MCF 10A (cell line): ENCODE measurements around the gene FKBP2. TPM values are rescaled to one million over a fixed set of nuclear protein-coding genes. Genes with fewer than 3 reads are reported as not detected.
"Not testable (repeated sequence)": the region's sequence is repeated elsewhere in the genome, so short reads cannot be mapped to it uniquely, and the experiment has no call there.

Source experiments
- BruUV-seq: library from RNA; stranded (reverse); fragments of 400-500 nt; replicated peaks from 2 replicates; lab custom pipeline; 2021; lab: Mats Ljungman, UMichigan
- CTCF ChIA-PET: fragments of 300-600 bp; sonication (Branson Sonifier 250); formaldehyde crosslinking; extraction: SDS; loops from one replicate; lab custom pipeline; 2021; ENCODE audit warnings: antibody characterized with exemption, inconsistent platforms; lab: Yijun Ruan, JAX
- POLR2A ChIA-PET: fragments of 300-600, 350-650 bp; sonication (Branson Sonifier 250); formaldehyde crosslinking; extraction: SDS; loops from one replicate; lab custom pipeline; 2020; ENCODE audit warnings: antibody characterized with exemption, inconsistent platforms; lab: Yijun Ruan, JAX
- DNase-seq: peaks from one replicate; pipeline ENCODE4 v3.0.0-alpha.2; 2018; ENCODE audit not compliant: unreplicated experiment
- H3K27ac Mint-ChIP-seq: one replicate; pipeline ENCODE4 v1.8.0; 2022; ENCODE audit warnings: mild to moderate bottlenecking, low read depth, mixed read lengths; ENCODE audit not compliant: unreplicated experiment
- H3K27me3 Mint-ChIP-seq: one replicate; pipeline ENCODE4 v1.8.0; 2022; ENCODE audit warnings: mixed read lengths; ENCODE audit not compliant: insufficient read depth, unreplicated experiment
- H3K36me3 Mint-ChIP-seq: one replicate; pipeline ENCODE4 v1.8.0; 2022; ENCODE audit warnings: mild to moderate bottlenecking, moderate library complexity, mixed read lengths; ENCODE audit not compliant: insufficient read depth, unreplicated experiment
- H3K4me1 Mint-ChIP-seq: one replicate; pipeline ENCODE4 v1.8.0; 2022; ENCODE audit warnings: mixed read lengths; ENCODE audit not compliant: insufficient read depth, unreplicated experiment
- H3K4me3 Mint-ChIP-seq: one replicate; pipeline ENCODE4 v1.8.0; 2022; ENCODE audit warnings: mild to moderate bottlenecking, moderate library complexity, mixed read lengths; ENCODE audit not compliant: unreplicated experiment
- H3K9me3 Mint-ChIP-seq: one replicate; pipeline ENCODE4 v1.8.0; 2022; ENCODE audit warnings: mixed read lengths; ENCODE audit not compliant: unreplicated experiment
- intact Hi-C: fragments of 100-400 bp; cut with micrococcal nuclease; formaldehyde crosslinking; loops from 2 replicates; pipeline ENCODE4 v1.14.1; 2022
- total RNA-seq: library from RNA; stranded (reverse); gene quantifications from 2 replicates; pipeline ENCODE4 v1.2.3, GENCODE V29; 2022
- TF ChIP-seq, protein P1 (sequence below): fragments of 200-600 bp; IDR thresholded peaks from one replicate; pipeline ENCODE4 v1.8.0; 2022; ENCODE audit warnings: antibody characterized with exemption, mild to moderate bottlenecking; ENCODE audit not compliant: unreplicated experiment

Gene FKBP2
- total RNA-seq, 1 experiment from 2014 or later = 86.0 TPM

DNA sequence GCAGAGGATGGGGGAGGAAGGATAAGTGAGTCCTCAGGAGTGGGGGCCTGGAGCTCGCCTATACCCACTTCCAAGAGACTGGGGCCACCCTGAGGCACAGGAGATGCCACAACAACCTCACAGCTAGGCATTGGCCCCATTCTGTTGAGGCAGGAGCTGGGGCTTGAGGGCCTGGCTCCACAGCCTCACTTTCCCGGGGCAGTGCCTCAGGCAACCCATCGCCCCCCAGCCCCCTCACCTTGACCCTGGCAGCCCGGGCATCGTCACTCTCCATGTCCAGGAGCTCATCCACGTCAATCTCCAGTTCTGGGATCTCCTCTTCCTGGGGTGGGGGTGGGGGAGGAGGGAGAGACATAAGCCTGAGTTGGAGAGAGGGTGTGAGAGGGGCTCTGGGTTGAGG lies 4.1 kb downstream of the FKBP2 start:
- DNase-seq = no peak
- BruUV-seq = no TSS peak
- Mint-ChIP-seq H3K36me3 (peaks cover 31% of the 10 kb centered on the region), H3K4me1 (peaks cover 20% of the 10 kb centered on the region), H3K4me3 (peak overlapping the region; percentile 93), H3K9me3 (no peaks in the 10 kb centered on the region), H3K27me3 (no peaks in the 10 kb centered on the region), H3K27ac (peak overlapping the region; percentile 69)
- TF ChIP-seq, protein P1, sequence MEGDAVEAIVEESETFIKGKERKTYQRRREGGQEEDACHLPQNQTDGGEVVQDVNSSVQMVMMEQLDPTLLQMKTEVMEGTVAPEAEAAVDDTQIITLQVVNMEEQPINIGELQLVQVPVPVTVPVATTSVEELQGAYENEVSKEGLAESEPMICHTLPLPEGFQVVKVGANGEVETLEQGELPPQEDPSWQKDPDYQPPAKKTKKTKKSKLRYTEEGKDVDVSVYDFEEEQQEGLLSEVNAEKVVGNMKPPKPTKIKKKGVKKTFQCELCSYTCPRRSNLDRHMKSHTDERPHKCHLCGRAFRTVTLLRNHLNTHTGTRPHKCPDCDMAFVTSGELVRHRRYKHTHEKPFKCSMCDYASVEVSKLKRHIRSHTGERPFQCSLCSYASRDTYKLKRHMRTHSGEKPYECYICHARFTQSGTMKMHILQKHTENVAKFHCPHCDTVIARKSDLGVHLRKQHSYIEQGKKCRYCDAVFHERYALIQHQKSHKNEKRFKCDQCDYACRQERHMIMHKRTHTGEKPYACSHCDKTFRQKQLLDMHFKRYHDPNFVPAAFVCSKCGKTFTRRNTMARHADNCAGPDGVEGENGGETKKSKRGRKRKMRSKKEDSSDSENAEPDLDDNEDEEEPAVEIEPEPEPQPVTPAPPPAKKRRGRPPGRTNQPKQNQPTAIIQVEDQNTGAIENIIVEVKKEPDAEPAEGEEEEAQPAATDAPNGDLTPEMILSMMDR = no peak
- intact Hi-C loops = no loop called here
- POLR2A ChIA-PET = interaction anchor here (0.6 to 10.8 kb wide), 22 partner anchors 11 to 1698 kb away, joined by 3 to 122 read pairs (median 9); partner anchors contain the start of genes AHNAK, BAD, CATSPERZ and DNAJC4
- CTCF ChIA-PET = interaction anchor here (0.6 to 3.1 kb wide), 10 partner anchors 9 to 311 kb away, joined by 3 to 27 read pairs (median 4); partner anchors contain the start of genes CATSPERZ, ESRRA and FERMT3

DNA sequence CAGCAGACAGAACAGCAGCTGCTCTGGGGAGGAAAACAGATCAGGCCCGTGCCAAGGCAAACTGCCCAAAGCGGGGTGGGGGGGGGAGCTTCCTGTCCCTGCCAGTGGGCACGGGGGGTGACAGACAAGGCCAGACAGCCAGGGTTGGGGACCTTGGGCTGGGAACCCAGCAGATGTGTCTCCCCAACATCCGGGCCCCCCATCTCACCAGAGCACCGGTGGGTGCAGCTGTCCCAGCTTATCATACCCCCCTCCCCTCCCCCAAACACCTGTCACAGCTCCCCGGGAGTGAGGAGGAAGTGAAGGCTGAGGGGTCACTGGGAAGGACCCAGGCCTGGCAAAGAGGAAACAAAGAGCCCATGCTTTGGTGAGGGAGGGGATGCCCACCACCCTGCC lies 4.5 kb downstream of the FKBP2 start:
- Mint-ChIP-seq H3K27me3 (no peaks in the 10 kb centered on the region), H3K9me3 (no peaks in the 10 kb centered on the region), H3K4me1 (peaks cover 16% of the 10 kb centered on the region), H3K36me3 (peaks cover 27% of the 10 kb centered on the region), H3K27ac (peak overlapping the region; percentile 69), H3K4me3 (peak overlapping the region; percentile 93)
- intact Hi-C loops = no loop called here
- ChIA-PET POLR2A (interaction anchor here (0.6 to 10.8 kb wide), 22 partner anchors 11 to 1698 kb away, joined by 3 to 122 read pairs (median 6); partner anchors contain the start of genes AHNAK, BAD, CATSPERZ and DNAJC4), CTCF (interaction anchor here (0.6 to 3.1 kb wide), 11 partner anchors 10 to 404 kb away, joined by 3 to 27 read pairs (median 4); partner anchors contain the start of genes CATSPERZ, ESRRA and FERMT3)
- BruUV-seq = no TSS peak
- peak; percentile 53 for DNase-seq
- TF ChIP-seq, protein P1 = no peak

DNA sequence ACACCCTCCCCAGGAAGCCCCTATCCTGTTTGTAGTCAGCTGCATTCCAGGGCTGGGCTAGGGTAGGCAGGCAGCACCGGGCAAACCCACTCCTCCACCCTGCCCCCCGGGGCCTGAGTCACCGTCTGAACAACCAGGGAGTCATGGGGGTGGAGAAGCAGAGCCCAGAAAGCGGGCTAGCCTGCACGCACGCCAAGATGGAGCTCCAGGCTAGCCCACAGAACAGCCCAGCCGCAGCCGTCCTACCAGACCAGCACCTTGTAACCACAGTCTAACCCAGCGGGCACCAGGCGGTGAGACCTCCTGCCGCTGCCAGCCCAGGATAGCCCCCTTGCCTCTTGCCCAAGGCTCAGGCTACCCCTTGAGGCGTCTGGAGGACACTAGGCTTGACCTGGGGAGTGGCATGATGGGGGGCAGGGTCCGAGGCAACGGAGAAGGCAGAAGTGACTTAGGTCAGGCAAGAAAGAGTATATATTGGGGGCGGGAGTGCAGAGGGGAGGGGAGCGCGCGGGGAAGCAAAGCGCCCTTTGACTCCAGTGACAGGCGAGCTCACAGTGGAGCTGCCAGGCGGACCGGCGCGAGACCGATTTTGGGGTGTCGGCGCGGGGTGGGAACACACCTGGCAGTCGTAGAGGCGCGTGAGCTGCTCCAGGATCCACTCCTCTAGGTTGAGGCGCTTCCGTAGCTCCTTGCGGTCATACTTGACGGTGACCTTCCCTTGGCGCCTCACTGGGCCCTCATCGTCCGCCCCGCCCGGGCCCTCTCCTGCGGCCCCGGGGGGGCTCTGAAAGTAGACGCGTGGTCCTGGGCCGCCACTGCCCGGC lies 5.1 kb downstream of the FKBP2 start:
- no peaks in the 10 kb centered on the region for H3K27me3 Mint-ChIP-seq
- TF ChIP-seq, protein P1 = no peak
- peak overlapping the region; percentile 69 for H3K27ac Mint-ChIP-seq
- DNase-seq = peak; percentile 97
- H3K4me1 Mint-ChIP-seq = peaks cover 15% of the 10 kb centered on the region
- ChIA-PET POLR2A (interaction anchor here (0.6 to 10.8 kb wide), 23 partner anchors 8 to 1699 kb away, joined by 3 to 122 read pairs (median 7); partner anchors contain the start of genes AHNAK, BAD, CATSPERZ and DNAJC4), CTCF (interaction anchor here (0.6 to 3.1 kb wide), 12 partner anchors 10 to 404 kb away, joined by 3 to 27 read pairs (median 3); partner anchors contain the start of genes CATSPERZ and ESRRA)
- intact Hi-C loops = loop anchor here (2.0 kb wide), 1 partner anchor 59 kb away; the partner anchor contains the start of gene ESRRA
- H3K36me3 Mint-ChIP-seq = peaks cover 27% of the 10 kb centered on the region
- H3K9me3 Mint-ChIP-seq = no peaks in the 10 kb centered on the region
- peak overlapping the region; percentile 93 for H3K4me3 Mint-ChIP-seq
- TSS peak; percentile 45 for BruUV-seq

DNA sequence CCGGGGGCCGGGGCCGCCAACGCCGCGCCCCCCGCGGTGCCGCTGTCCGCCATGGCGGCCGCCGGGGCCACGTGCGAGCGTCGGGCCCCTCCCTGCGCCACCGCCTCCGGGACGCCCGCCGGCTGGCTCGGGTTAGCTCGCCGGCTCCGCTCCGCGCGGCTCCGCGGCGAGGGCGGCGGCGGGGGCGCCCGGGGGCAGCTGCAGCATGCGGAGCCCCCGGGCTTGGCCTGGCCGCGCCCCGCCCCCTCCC lies 5.7 kb downstream of the FKBP2 start:
- peaks cover 15% of the 10 kb centered on the region for H3K4me1 Mint-ChIP-seq
- POLR2A ChIA-PET = interaction anchor here (0.9 to 10.8 kb wide), 18 partner anchors 8 to 1699 kb away, joined by 3 to 122 read pairs (median 10); partner anchors contain the start of genes AHNAK, BAD, CATSPERZ and DNAJC4
- peak overlapping the region; percentile 93 for H3K4me3 Mint-ChIP-seq
- peaks cover 27% of the 10 kb centered on the region for H3K36me3 Mint-ChIP-seq
- DNase-seq, H3K9me3 Mint-ChIP-seq, H3K27me3 Mint-ChIP-seq, BruUV-seq: not testable (repeated sequence)
- CTCF ChIA-PET = interaction anchor here (0.6 to 1.6 kb wide), 3 partner anchors 22 to 108 kb away, joined by 3 to 4 read pairs (median 3); no protein-coding TSS in a partner anchor
- peak overlapping the region; percentile 63 for H3K27ac Mint-ChIP-seq
- intact Hi-C loops = loop anchor here (2.0 kb wide), 1 partner anchor 58 kb away; the partner anchor contains the start of gene ESRRA
